HG03565 (cell line): ENCODE data around the gene DCP1B.

Source experiments
- ATAC-seq: cut with Tn5 transposase; IDR thresholded peaks from one replicate; pipeline ENCODE4 v1.9.1; 2021; ENCODE audit warnings: mild to moderate bottlenecking, moderate library complexity; ENCODE audit not compliant: unreplicated experiment

The DCP1B gene

DNA sequence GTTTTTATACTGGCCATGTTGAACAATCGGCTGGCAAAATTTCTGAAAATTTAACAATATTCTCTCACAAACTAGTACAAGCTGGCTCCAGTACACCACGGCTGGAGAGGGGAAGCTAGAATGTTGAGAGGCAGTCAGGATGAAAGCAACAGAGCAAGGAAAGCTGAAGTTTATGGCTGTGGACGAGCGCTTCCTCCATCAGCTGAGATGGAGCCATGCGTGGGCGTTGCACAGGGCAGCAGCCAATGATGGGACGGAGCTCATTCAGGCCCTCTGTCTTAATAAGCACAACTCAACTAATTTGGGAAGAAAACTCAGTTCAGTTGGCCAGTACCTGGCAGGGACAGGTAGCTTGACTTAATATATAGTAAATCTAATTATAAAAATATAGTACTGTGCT, 14.1 kb upstream of the DCP1B start:
- ATAC-seq, result no peak

DNA sequence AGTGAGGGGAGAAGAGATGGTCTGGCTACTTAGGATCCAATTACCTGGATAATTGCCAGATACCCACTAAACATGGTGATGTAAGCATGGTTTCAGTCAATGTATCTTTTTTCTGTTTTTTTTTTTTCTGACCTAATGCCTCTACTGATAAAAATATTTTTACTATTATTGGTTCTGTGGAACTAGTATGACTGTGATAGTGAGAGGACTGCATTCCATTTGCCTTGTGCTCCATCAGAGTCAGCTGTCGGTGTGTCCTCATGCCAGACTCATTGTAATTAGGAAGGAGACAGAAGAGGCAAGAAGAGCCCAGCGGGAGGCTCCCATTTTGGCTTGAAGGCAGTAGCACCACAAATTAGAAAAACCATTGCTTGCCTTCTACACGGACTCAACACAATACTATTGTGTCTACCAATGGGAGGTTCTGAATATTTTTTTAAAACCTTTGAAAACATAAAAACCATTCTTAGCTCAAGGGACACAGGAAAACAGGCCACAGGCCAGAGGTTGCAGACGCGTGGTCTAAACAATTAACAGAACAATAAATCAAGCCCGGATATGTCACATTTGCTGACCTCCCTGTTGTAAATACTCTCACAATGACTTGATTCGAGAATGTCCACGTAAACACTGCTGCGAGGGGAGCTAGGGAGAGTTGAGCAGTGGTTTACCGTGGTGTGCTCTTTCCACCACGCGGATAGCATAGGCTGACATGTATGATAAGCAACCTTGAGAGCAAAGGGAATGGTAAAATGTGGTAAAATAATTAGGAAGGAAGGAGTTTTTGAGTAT, 13.5 kb upstream of the DCP1B start:
- ATAC-seq, result no peak

DNA sequence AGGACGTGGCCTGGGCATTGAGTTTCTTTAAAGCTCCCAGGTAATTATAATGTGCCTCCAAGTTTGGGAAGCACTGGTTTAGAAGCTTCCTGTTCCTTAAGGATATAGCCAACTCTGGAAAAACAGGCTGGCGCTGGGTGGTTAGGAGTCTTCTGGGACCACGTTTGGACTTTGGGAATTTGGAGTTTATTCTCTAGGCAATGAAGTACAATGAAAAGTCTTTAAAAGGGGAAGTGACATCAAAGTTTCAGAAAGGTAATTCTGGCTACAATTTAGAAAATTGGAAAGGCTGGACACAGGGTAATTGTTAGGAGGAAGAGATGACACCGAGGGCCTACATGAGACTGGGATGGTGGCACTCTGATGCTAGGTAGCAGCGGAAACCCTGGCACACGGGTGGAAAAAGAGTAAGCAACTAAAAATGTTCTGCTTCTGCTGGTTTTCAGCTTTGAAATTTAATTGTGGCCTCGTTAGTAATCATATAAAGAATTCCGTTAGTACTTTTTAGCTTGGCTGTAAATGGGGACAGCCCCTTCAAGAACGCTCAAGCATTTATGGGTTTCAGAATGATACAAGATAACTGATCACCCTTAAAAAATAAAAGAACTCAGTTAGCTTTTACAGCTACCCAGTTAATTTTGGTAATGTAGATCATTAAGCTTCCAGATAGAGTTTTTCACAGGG, 12.7 kb upstream of the DCP1B start:
- ATAC-seq, result no peak

DNA sequence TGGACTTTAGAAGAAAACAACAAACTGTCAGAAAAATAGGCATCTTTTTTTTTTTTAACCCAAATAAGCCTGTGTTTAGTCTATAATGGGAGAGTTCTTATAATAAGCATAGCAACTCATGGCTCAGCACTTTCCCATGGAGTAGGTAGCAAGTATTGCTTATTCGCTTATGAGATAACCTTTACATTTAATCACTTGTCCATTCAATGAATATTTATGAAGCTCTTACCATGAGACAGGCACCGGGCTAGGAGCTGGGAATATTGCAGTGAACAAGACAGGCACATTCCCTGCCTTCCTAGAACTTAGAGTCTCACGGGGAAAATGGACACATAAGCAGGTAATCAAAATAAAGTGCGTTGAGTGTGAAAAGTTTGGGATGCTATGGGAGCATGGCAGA, 10.0 kb upstream of the DCP1B start:
- ATAC-seq, result no peak

DNA sequence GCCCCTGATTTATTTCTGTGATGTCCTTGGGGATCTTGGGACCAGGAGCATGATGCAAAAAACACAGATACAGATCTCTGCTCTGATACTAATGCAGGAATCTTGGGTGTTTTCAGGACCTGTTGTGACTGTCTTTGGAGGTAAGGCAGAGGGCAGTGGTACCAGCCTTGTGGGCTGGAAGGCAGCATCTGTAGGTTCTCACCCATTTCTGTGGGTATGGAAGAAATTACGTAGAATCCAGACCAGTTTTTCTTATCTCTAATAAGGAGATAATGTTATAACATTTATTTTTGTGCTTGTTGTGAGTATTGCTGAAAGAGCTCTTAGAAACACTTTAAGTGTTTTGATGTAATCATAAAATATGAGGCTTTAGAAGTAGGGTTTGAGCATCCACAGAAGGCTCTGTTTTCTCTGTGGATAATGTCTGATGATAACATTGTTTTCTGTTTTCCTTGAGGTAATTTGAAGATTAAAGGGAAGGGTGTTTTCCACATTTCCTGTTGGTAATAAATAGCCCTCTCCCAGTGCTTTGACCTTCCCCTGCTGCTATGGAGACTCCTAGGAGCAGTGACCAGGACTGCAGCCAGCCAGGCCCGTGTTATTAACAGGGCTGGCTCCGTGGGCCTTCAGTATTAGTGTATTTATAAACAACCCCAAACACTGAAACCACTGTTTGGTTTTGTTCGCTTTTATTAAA, 9.4 kb upstream of the DCP1B start:
- ATAC-seq, result no peak

DNA sequence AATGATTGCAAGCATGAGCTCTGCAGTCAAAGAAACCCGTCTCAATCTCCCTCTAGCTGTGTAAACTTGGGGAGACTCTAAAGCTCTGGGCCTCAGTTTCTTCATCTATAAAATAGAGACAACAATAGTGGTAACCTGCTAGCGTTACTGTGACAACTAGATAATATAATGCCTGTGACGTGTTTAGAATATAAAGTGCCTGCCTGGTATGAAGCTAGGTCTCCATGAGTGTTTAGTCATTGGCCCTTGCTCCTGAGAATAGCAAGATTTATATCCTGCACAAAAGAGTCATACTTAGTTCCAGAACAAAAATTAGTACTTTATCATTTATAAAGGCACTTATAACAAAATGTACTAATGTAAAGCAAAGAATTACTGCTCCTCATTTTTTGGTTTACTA, 8.8 kb upstream of the DCP1B start:
- ATAC-seq, result no peak

DNA sequence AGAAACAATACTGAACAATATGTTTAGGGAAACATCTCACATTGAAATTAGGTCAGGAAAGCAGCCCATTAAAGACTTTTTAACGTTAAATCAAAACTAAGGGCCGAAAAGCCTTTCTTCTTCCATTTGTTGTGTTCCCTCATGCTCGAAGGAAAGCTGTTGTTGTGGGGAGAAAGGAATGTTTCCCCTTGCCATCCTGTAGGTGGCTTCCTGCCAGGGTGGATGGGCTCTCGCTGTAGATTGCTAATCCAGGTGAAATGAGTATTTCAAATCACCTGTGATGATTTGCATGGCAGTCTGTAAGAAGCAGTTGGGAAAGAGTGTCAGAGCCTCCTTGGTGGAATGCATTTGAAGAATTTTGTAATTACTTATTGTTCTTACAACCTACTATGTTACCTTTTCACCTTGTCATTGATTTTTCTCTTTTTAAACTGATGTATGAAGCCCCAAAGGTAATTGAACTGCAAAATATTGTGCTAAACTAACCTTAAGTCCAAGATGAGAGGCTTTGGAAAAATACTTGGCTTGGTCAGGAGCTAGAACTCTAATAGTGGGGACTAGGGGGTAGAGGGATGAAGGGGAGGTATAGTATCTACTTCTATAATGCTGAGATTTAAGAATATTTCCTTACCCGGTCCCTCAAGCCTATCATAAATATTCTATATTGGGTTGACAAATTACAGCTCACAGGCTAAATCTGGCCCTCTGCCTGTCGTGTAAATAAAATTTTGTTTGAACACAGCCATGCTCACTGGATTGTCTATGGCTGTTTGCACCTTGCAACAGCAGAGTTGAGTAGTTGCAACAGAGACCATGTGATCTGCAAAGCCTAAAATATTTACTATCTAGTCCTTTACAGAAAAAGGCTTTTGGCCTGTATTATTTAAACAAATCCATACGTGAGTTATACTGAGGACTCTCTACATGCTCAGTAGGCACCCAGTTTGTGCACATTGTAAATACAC, 7.7 kb upstream of the DCP1B start:
- ATAC-seq, result no peak

DNA sequence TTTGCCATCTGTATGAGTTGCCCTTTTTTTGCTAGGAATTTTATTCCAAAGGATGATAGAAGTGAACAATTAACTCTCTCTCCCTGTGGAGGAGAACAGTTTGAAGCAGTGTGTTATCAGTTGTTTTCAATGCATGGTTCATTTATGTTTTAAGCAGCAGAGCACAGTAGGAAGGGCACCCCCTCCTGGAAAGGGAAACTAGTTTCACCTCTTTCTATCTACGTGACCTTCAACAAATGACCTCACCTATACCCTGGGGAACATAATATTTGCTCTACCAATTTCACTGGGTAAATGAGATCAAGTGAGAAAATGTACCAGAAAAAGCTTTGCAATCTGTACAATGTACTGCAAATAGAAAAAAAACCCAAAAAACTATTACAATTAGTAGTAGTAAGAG, 5.4 kb upstream of the DCP1B start:
- no peak for ATAC-seq

DNA sequence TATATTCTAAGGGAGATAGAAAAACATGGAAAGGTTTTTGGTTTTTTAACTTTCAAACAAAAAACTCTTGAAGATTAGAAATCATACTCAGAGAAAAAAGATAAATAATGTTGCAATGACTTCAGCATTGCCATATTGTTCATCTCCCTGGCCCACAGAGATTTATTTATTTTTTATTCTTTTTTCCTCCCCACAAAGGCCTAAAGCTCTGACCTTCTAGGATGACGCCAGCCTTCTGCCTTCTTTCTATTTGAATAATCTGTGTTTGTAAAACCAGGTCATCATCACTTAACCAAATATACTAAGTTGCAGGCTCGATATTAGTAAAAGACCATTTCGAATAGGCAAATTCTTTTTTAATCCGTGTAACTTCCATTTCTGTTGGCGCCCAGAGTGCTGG, 4.4 kb upstream of the DCP1B start:
- no peak for ATAC-seq

DNA sequence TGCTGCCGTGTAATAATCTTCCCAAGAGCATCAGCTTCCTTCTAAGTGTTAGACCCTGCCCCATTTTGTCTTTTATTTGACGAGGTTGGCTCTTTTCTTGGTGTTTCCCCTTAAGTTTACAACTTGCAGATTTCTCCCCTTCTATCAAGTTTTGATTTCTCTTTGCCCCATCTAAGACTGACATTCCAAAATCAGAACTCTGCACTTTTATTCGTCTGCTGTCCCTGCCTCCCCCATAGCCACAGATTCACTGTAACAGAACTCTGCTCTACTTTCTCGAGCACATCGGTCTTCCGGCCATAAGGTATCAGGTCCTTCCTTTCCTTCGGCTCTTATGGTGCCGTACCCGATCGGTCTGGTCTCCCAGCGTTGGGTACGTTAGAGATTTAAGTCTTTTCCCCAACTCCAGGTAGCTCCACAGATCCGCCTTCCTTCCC, 563 bp downstream of the DCP1B start:
- no peak for ATAC-seq

DNA sequence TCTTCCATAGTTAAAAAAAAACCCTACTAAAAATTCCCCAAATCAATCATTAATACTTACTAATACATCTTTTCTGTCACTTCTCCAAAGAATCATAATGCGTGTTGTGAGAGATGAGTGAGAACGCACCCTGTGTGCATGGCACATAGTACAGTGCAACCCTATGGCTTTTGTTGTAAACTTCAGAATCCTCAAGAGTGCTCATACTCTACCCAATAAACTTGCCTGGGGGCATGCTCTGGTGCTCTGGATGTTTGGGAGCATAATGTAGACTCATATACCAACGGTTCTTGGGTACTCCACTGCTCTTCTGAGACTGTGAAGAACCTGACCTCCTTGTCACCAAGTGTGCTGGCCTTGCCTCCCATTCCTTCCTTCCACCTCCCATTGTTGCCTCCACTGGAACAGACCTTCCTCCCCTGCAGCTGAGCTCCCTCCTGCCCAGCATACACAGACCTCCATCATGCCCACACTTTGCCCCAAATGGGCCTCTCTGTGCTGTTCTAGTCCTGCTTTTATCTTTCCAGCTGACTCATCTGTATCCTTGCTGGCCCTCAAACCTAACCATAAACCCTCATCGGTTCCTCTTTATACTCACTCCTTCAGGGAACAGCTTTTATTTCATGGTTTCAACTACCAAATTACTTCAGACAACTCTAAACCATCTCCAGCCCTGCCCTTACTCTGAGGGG, 8.9 kb downstream of the DCP1B start:
- ATAC-seq, result no peak

DNA sequence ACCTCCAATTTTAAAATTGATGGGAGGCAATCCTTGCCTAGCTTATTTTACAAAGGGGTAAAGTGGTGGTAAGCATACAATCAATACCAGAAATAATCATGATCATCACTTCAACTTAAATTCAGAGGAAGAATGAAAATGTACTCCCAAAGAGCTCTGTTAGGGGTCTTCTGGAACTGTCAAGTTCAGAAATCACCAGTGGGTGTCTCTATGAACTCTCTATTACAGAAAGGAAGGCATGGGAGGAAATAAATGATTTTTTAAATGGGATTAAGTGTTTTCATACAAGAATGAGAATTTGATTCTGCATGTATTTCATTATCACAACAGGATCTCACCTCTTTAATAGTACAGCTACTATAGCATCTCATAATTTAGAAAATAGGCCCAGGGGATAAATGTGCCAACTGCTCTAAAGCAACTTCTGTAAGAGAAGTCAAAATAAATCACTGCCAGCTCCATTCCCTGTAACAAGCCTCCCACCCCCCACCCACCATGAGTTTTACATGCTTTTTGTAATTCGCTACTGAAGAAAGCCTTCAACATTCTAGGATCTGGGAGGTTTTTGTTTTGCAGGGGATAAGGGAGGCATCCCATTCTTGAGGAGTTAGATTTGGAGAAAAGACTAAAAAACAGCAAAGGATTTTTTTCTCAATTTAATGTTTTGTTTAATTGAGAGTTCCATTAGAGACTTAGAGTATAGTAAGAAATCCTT, 9.7 kb downstream of the DCP1B start:
- ATAC-seq, result no peak

DNA sequence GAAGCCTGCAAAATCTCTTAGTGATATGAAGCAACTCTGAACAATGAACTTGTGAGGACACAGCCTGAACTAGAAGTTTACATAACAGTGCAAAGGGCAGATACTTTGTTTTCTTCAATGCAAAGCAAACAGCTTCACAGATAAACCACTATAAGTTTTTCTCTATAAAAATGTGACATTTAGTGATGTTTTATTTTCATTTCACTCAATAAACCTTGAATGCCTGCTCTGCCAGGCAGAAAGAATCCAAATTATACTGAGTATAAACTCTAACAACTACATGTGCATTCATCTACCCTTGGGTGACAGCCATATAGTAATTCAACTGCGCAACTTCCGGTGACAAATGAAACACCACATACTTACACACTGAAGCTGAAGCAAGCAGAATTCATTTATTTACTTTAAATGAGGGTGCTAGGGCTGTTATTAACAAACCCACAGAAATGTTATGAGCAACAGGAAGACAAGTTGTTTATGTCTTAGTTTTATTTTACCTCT, 10.3 kb downstream of the DCP1B start:
- ATAC-seq, result no peak

DNA sequence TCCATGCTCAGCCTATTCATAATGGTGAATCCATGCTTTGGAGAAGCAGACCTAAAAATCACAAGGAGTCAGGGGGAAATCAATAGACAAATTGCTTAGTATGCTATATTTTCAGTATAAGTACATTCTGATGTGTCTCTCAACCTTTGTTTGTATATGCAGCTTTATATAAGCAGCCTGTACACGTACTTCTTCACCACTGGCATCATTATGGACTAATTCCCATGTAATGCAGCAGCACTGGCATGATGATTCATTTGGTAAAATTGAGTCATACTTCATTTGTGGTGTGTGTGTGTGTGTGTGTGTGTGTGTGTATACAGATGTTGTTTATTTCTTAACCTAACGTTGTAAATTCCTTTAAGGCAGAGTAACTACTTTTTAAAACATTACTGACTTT, 10.9 kb downstream of the DCP1B start:
- no peak for ATAC-seq

DNA sequence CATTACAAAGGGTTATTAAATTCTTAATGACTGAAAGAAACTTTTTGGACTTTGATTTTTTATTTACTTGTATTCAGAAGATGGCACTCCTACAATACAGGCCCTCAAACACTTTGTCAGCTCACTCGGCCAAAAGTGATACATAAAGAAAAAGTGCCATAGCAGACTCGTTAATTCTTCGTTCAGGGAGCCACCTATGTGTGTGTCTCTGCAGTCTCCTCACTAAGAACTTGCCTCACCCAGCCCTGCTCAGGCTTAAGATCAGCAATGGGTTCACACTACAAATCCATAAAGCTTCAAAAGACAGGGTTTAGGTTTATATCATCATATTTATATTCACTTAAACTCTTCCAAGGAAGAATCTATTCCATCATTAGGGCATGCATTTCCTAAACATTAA, 11.5 kb downstream of the DCP1B start:
- ATAC-seq, result no peak

DNA sequence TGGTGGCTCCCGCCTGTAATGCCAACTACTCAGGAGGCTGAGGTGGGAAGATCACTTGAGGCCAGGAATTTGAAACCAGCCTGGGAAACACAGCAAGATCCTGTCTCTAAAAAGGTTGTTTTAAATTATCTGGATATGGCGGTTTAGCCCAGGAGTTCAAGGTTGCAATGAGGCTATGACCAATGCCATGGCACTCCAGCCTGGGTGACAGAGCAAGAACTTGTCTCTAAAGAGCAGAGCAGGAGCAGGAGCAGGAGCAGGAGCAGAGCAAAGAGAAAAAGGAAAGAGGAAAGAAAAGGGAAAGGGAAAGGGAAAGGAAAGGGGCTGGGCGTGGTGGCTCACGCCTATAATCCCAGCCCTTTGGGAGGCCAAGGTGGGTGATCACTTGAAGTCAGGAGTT, 15.1 kb downstream of the DCP1B start:
- no peak for ATAC-seq

DNA sequence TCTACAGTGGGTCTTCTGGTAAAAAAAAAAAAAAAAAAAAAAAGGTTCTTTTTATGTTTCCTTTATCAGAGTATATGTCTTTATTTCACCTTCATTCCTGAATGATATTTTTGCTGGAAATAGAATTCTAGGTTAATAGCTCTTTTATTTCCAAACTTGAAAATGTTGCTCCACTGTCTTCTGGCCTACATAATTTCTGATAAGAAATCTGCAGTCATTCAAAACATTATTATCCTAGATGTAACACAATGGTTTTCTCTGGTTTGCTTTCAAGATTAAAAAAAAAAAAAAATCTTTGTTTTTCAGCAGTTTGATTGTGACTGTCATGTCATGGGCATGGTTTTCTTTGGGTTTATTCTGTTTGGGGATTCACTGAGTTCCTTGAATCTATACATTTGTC, 19.5 kb downstream of the DCP1B start:
- no peak for ATAC-seq

DNA sequence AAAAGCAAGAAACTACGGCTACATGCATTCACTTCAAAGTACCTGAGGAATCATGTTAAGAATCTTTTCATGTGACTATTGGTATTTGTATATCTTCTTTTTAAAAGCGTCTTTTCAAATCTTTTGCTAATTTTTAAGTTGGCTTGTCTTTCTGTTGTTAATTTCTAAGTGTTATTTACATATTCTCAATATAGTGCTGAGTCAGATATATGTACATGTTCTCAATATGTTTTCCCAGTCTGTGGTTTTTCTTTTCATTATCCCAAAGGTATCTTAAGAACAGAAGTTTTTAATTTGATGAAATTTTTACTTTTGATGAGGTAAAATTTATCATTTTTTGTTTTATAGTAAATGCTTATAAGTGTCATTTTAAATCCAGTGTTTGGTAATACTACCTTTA, 24.0 kb downstream of the DCP1B start:
- no peak for ATAC-seq

DNA sequence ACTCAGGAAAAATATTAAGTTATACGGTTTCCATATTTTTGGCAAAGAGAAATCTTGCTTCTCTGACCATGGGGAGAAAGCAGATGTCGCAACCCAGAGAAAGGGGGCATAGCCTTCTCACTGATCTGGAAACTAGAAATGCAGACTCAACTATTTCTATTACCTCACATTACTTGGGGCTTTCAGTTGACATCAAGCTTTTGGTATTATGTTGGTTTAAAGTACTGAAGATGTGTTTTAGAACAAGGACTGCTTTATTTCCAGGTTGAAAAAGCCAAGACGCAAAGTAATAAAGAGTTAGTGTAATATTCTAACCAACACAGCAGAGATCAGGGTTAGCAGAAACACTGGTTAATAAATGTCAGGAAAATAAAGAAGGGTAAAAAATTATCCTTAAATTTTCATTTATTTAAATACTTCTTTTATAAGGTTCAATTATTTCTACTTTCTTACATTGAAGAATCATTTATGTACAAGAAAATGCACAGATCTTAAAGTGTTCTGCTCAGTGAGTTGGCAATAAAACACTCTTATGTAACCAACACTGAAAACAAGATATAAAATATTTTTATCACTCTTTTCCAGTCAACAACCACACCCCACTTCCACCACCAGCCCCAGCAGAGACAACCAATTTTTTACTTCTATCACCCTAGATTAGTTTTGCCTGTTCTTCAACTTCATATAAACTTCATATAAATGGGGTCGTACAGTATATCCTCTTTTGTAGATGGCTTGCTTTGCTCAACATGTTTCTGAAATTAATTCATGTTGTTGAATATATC, 26.0 kb downstream of the DCP1B start:
- no peak for ATAC-seq
